HepG2 (cell line): ENCODE measurements around the gene CAMKMT. TPM values are rescaled to one million over a fixed set of nuclear protein-coding genes. Genes with fewer than 3 reads are reported as not detected.

Source experiments
- ATAC-seq: fragments of 200-7000 bp; cut with Tn5 transposase; 3 replicates; pipeline ENCODE4 v1.9.1; 2020; ENCODE audit warnings: mild to moderate bottlenecking, moderate library complexity
- BruUV-seq: library from RNA; stranded (reverse); fragments of 400-500 nt; replicated peaks from 2 replicates; lab custom pipeline; 2021; lab: Mats Ljungman, UMichigan
- CTCF ChIA-PET: fragments of 300-600 bp; formaldehyde crosslinking; extraction: SDS; loops from one replicate; lab custom pipeline; 2021; ENCODE audit warnings: low total read pairs, inconsistent platforms, low intra/inter-chr PET ratio; lab: Yijun Ruan, JAX
- POLR2A ChIA-PET: fragments of 350-600 bp; sonication (Branson Sonifier 250); formaldehyde crosslinking; loops from one replicate; lab custom pipeline; 2020; ENCODE audit warnings: antibody characterized with exemption, inconsistent platforms; lab: Yijun Ruan, JAX
- DNase-seq: peaks from one replicate; pipeline ENCODE4 v3.0.0-alpha.2; 2015; ENCODE audit warnings: low spot score
- FAIRE-seq: peaks from 3 replicates; lab custom pipeline; 2011; peaks lifted over from hg19 to GRCh38; lab: Jason Lieb, UNC
- H2AFZ ChIP-seq: one replicate; pipeline ENCODE4 v1.6.1; 2011; ENCODE audit warnings: low read length, inconsistent platforms
- H3K27ac ChIP-seq: fragments of 300-600 bp; 3 replicates; pipeline ENCODE4 v1.8.0; 2011; ENCODE audit warnings: mixed run types, mild to moderate bottlenecking, mixed read lengths, low read length, inconsistent platforms; ENCODE audit not compliant: insufficient read depth; ENCODE audit errors: extremely low read length
- H3K27me3 ChIP-seq, 2 experiments: fragments of 200-600 bp in 1 of 2; 2 replicates in 1 of 2; 3 replicates in 1 of 2; pipeline versions ENCODE4 v1.6.0 to v1.8.0; 2011; ENCODE audit warnings: low read length in 2 of 2, mild to moderate bottlenecking in 2 of 2, moderate library complexity in 2 of 2, inconsistent platforms in 1 of 2; ENCODE audit not compliant: insufficient read depth in 2 of 2, control insufficient read depth in 1 of 2
- H3K36me3 ChIP-seq, 2 experiments: fragments of 200-600 bp in 1 of 2; replicated peaks in 1 of 2; 2 replicates in 1 of 2; 3 replicates in 1 of 2; pipeline versions ENCODE4 v1.5.1 to v1.8.0; 2011; ENCODE audit warnings: low read length in 2 of 2, inconsistent platforms in 1 of 2; ENCODE audit not compliant: insufficient read depth in 2 of 2, control insufficient read depth in 1 of 2
- H3K4me1 ChIP-seq: 2 replicates; pipeline ENCODE4 v1.5.1; 2012; ENCODE audit warnings: low read length, inconsistent platforms; ENCODE audit not compliant: insufficient read depth
- H3K4me2 ChIP-seq: 2 replicates; pipeline ENCODE4 v1.6.0; 2011; ENCODE audit warnings: low read depth, low read length, inconsistent platforms
- H3K4me3 ChIP-seq, 3 experiments: fragments of 200-600 bp in 1 of 3; sonication (generic), shearing (Covaris generic) in 1 of 3; replicated peaks in 1 of 3; 2 replicates each; pipeline ENCODE4 v1.5.1; 2011 to 2016; ENCODE audit warnings: low read length in 3 of 3, inconsistent platforms in 2 of 3, low read depth in 2 of 3, mild to moderate bottlenecking in 2 of 3, control low read depth in 1 of 3, mixed read lengths in 1 of 3; ENCODE audit not compliant: insufficient read depth in 1 of 3
- H3K79me2 ChIP-seq: one replicate; pipeline ENCODE4 v1.6.1; 2011; ENCODE audit warnings: low read length, inconsistent platforms; ENCODE audit not compliant: insufficient read depth
- H3K9ac ChIP-seq: 2 replicates; pipeline ENCODE4 v1.6.0; 2011; ENCODE audit warnings: mild to moderate bottlenecking, low read depth, low read length, inconsistent platforms; ENCODE audit not compliant: insufficient read depth
- H3K9me3 ChIP-seq: 2 replicates; pipeline ENCODE4 v1.5.1; 2012; ENCODE audit warnings: mild to moderate bottlenecking, low read length
- H4K20me1 ChIP-seq: 2 replicates; pipeline ENCODE4 v1.6.0; 2011; ENCODE audit warnings: inconsistent platforms, mild to moderate bottlenecking, low read length, moderate library complexity; ENCODE audit not compliant: insufficient read depth
- MED1 ChIP-seq: sonication (generic); formaldehyde crosslinking; IDR thresholded peaks from 2 replicates; pipeline ENCODE4 v1.4.0; 2020; ENCODE audit warnings: missing genetic modification reagents
- REL ChIP-seq: sonication (generic); formaldehyde crosslinking; conservative IDR thresholded peaks from 2 replicates; pipeline ENCODE4 v1.8.0; 2022; ENCODE audit warnings: mild to moderate bottlenecking, missing genetic modification reagents, moderate library complexity
- TOE1 ChIP-seq: sonication (generic); formaldehyde crosslinking; IDR thresholded peaks from 2 replicates; pipeline ENCODE4 v1.4.0; 2020; ENCODE audit warnings: mild to moderate bottlenecking, missing genetic modification reagents
- ZNF788 ChIP-seq: sonication (generic); formaldehyde crosslinking; IDR thresholded peaks from 2 replicates; pipeline ENCODE4 v1.5.0; 2020; ENCODE audit warnings: mild to moderate bottlenecking, missing genetic modification reagents, borderline replicate concordance
- WGBS: methylation state at CpG from one replicate; pipeline ENCODE4 v1.1.6; 2017; ENCODE audit warnings: low lambda C conversion rate; 5-methylcytosine and 5-hydroxymethylcytosine counted together
- in situ Hi-C: cut with HindIII; loops from 2 replicates; pipeline ENCODE4 v1.10.0; 2017; ENCODE audit warnings: low pct_unique_long_range_greater_than_20kb; ENCODE audit not compliant: extremely low pct_ligation_motif_present
- intact Hi-C: fragments of 100-400 bp; cut with micrococcal nuclease; formaldehyde crosslinking; loops from one replicate; pipeline ENCODE4 v1.10.0; 2022; ENCODE audit not compliant: unreplicated experiment
- polyA plus RNA-seq, 8 experiments: library from polyadenylated mRNA; depleted of rRNA in 3 of 8; stranded (reverse) in 7 of 8; unstranded in 1 of 8; fragments of >200 nt; fragmentation: Illumina TruSeq in 4 of 8; extraction: Trizol in 4 of 8; gene quantifications; 2 replicates each; pipeline versions ENCODE4 v1.2.1 to v1.2.3, GENCODE V29; 2011 to 2016; ENCODE audit warnings: low read depth in 4 of 8, missing spikeins in 1 of 8, mixed read lengths in 1 of 8; ENCODE audit not compliant: insufficient read depth in 1 of 8
- total RNA-seq, 5 experiments: library from RNA; depleted of rRNA; stranded (reverse); fragments of >200 nt; fragmentation: Illumina TruSeq; extraction: Trizol; gene quantifications; 2 replicates each; pipeline ENCODE4 v1.2.3, GENCODE V29; 2016; ENCODE audit warnings: low read depth in 1 of 5

Gene CAMKMT
- total and polyA plus RNA-seq, 2 of the 13 experiments (the other 11 are each of a cell fraction or from before 2014, with no cell fraction given) = 6.9 to 20.8 TPM

DNA sequence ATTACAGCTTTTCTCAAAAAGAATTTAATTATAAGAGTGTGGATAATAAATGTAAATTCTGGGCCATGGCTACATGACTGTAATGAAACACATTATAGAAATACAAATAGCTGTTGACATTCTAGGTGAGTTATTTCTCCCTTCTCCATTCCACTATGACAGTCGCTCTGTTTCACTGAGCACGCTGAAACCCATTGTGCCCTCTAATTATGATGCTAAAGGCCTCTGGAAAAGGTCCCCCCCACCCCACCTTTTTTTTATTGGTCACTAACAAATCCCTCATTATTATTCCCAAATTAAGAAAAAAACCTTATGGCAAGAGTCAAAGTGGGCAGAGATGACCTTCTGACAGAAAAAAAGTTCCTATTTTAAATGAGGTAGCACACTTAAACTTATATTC, 294.7 kb downstream of the CAMKMT start:
- DNase-seq (no peak), ATAC-seq (no peak), FAIRE-seq (no peak)
- Histone ChIP-seq H2AFZ (no peak overlapping the region), H4K20me1 (no peaks in the 10 kb centered on the region), H3K4me2 (no peak overlapping the region), H3K4me1 (no peaks in the 10 kb centered on the region), H3K27me3 (no peaks in the 10 kb centered on the region), H3K36me3 (no peaks in the 10 kb centered on the region), H3K9ac (no peak overlapping the region), H3K9me3 (no peaks in the 10 kb centered on the region), H3K4me3 (no peak overlapping the region), H3K79me2 (no peaks in the 10 kb centered on the region), H3K27ac (no peak overlapping the region)
- no peak for TF ChIP-seq ZNF788 (CRISPR knock-in tag)
- TF ChIP-seq REL = no peak
- TF ChIP-seq TOE1 (CRISPR knock-in tag) = no peak
- intact Hi-C loops (no loop called here), in situ Hi-C loops (no loop called here)
- ChIA-PET POLR2A (no interaction called here), CTCF (no interaction called here)
- no TSS peak for BruUV-seq
- 59% methylated on average over 2 of the region's 2 CpGs for WGBS

DNA sequence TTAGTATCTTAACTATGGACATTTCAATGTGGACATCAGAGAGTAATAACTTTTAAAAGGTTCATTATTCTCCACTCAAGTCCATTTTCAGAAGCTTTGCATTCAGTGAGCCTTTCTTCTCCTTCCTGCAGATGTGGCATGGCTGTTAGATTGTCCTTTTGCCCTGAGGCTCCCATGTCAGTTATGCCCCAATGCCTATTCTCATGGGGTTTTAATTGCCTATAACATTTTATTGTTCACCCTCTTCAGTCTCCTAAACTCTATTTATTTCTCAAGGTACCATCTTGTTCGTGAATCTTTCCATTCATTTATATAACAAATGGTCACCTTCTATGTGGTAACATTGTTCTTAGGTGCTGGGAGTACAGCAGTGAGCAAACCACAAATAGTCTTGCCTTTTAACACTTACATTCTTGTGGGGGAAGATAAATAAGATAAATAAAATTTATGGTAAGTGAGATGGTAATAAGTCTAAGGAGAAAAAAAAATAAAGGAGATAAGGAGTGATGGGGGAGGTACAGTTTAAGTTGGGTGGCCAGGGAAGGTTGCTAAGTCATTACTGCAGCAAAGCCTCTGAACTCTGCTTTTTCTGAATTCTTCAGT, 301.8 kb downstream of the CAMKMT start:
- TF ChIP-seq MED1 (CRISPR knock-in tag) = no peak
- TF ChIP-seq, all 625 proteins: peak for 0
- no peak for FAIRE-seq
- no peak overlapping the region for H2AFZ ChIP-seq
- DNase-seq = no peak
- no TSS peak for BruUV-seq
- in situ Hi-C loops (no loop called here), intact Hi-C loops (no loop called here)
- H3K4me2 ChIP-seq = no peak overlapping the region
- ATAC-seq = no peak
- no peaks in the 10 kb centered on the region for H3K36me3 ChIP-seq
- H3K4me1 ChIP-seq = no peaks in the 10 kb centered on the region
- WGBS = 60% methylated on average over 1 of the region's 1 CpG
- CTCF ChIA-PET = no interaction called here
- no peak overlapping the region for H3K27ac ChIP-seq
- no peaks in the 10 kb centered on the region for H4K20me1 ChIP-seq
- no peaks in the 10 kb centered on the region for H3K9me3 ChIP-seq
- H3K9ac ChIP-seq = no peak overlapping the region
- POLR2A ChIA-PET = no interaction called here
- H3K4me3 ChIP-seq = no peak overlapping the region
- H3K27me3 ChIP-seq = no peaks in the 10 kb centered on the region
- H3K79me2 ChIP-seq = no peaks in the 10 kb centered on the region
